Heart left ventricle (tissue), 16 donors: ENCODE measurements around the gene ADD2. TPM values are rescaled to one million over a fixed set of nuclear protein-coding genes. Genes with fewer than 3 reads are reported as not detected.
"Not testable (repeated sequence)": the region's sequence is repeated elsewhere in the genome, so short reads cannot be mapped to it uniquely, and the experiment has no call there.

Experiments used
- ATAC-seq, 4 donors: fragments of 200-7000 bp; cut with Tn5 transposase; one replicate each; pipeline ENCODE4 v1.9.1; 2020 to 2022; ENCODE audit warnings: moderate library complexity in 4 of 4, mild to moderate bottlenecking in 3 of 4, moderate number of reproducible peaks in 1 of 4
- DNase-seq, 5 donors: peaks; one replicate each; pipeline ENCODE4 v3.0.0-alpha.2; 2020
- H3K27ac ChIP-seq, 12 donors: fragments of 200-600 bp; sonication (generic) in 4 of 12; one replicate each; pipeline versions ENCODE4 v1.5.0 to v1.8.0; 2016 to 2022; ENCODE audit warnings: mild to moderate bottlenecking in 2 of 12
- H3K27me3 ChIP-seq, 9 donors: fragments of 200-600 bp; sonication (generic) in 2 of 9; one replicate each; pipeline versions ENCODE4 v1.5.1 to v1.8.0; 2016 to 2022; ENCODE audit warnings: mild to moderate bottlenecking in 3 of 9
- H3K36me3 ChIP-seq, 9 donors: fragments of 200-600 bp; sonication (generic) in 2 of 9; one replicate each; pipeline versions ENCODE4 v1.5.0 to v1.8.0; 2018 to 2022; ENCODE audit warnings: mild to moderate bottlenecking in 2 of 9
- H3K4me1 ChIP-seq, 12 donors: fragments of 200-600 bp; sonication (generic) in 4 of 12; one replicate each; pipeline versions ENCODE4 v1.5.0 to v1.8.0; 2016 to 2022; ENCODE audit warnings: mild to moderate bottlenecking in 3 of 12
- H3K4me3 ChIP-seq, 12 donors: fragments of 200-600 bp; sonication (generic) in 4 of 12; one replicate each; pipeline versions ENCODE4 v1.5.0 to v1.8.0; 2017 to 2022; ENCODE audit warnings: mild to moderate bottlenecking in 9 of 12, moderate library complexity in 4 of 12
- H3K9me3 ChIP-seq, 12 donors: fragments of 200-600 bp; sonication (generic) in 4 of 12; one replicate each; pipeline versions ENCODE4 v1.5.0 to v1.8.0; 2016 to 2022; ENCODE audit warnings: mild to moderate bottlenecking in 1 of 12
- POLR2A ChIP-seq, 2 donors: fragments of 450-650 bp; IDR thresholded peaks; one replicate each; pipeline ENCODE4 v1.6.1; 2017; ENCODE audit warnings: antibody characterized with exemption in 2 of 2, mild to moderate bottlenecking in 2 of 2, moderate library complexity in 2 of 2
- WGBS, 4 donors: extraction: QIAGEN DNeasy Blood & Tissue Kit in 2 of 4; methylation state at CpG; one replicate each; pipeline versions ENCODE4 v1.1.5 to v1.1.7; 2013 to 2018; 5-methylcytosine and 5-hydroxymethylcytosine counted together
- intact Hi-C, 10 donors: fragments of 100-400 bp; cut with DNase I; formaldehyde crosslinking; loops; one replicate each; pipeline versions ENCODE4 v1.11.1 to v1.14.2; 2022
- polyA plus RNA-seq, 2 donors: library from polyadenylated mRNA; stranded (reverse); fragments of 200-250 nt; gene quantifications; one replicate each; pipeline ENCODE4 v1.2.3, GENCODE V29; 2013
- total RNA-seq, 9 donors: library from RNA; depleted of rRNA in 2 of 9; stranded (reverse); fragments of >200 nt in 2 of 9; fragmentation: NEBNext Ultra II Directional in 3 of 9; extraction: Animal tissue kit (Norgen Biotek cat#: 25700) in 3 of 9; gene quantifications; one replicate each; pipeline versions ENCODE4 v1.1.0 to v1.2.4, GENCODE V29; 2016 to 2023
- TF ChIP-seq, protein P1 (sequence below), 12 donors: fragments of 200-600 bp; sonication (generic) in 4 of 12; IDR thresholded peaks; one replicate each; pipeline versions ENCODE4 v1.5.0 to v1.8.0; 2018 to 2022; ENCODE audit warnings: antibody characterized with exemption in 12 of 12, mild to moderate bottlenecking in 5 of 12
- donor health status: ischemic (EF 13 %, LVEDD 7.1; RV severe dilation, severe dysfunction).
- donor health status: healthy with polysubstance abuse.
- donor health status: DM: no; HTN: yes; CAD: no.
- donor health status: DM: no; HTN: no; CAD: no.
- donor health status: ischemic (EF 25% LVEDD 6.9; RV normal size, moderate dysfunction).
- donor health status: ischemic (EF 25% LVEDD 5.7; RV mildly dilated, moderate dysfunction).
- donor health status: healthy.
- donor health status: DM: yes; HTN: yes; CAD: no.
- donor health status: ischemic (EF 35%, LVEDD 5.7; RV mildly dilated, moderate dysfunction).
- donor health status: nonischemic (EF 11% LVEDD 7.7; RV severe dilation, severe dysfunction).
- donor health status: DM: yes; HTN: yes; CAD: no.
- donor health status: PGD.
- donor health status: ischemic (EF 29% LVEDD 5.4; RV normal size, mild dysfunction).
- donor health status: nonischemic (EF 23%, LVEDD 6.1; RV moderate dilation, normal function).

The ADD2 gene
- total and polyA plus RNA-seq, 11 donors, result 0.49 to 7.3 (median 3.0) TPM

DNA sequence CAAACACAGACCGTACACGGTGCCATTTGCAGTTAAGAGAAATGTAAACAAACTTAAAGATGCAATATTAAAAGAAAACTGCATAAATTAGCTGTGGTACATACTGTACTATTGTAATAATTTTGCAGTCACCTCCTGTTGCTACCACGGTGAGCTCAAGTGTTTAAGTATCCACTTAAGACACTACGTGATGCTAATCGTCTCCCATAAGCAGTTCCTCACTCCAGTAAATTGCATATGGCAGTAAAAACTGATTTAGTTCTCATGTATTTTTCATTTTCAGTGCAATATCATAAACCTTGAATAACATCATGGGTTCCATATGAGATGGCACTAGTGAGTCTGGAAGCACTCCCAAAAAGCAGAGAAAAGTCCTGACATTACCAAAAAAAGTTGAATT is 38.0 kb upstream of the ADD2 start:
- 55 to 73% (median 59%) methylated on average over 5 of the region's 5 CpGs for WGBS, 4 donors
- DNase-seq, result no peak
- H3K4me1 ChIP-seq, result no peaks in the 10 kb centered on the region
- ATAC-seq, result no peak
- H3K36me3 ChIP-seq, result no peaks in the 10 kb centered on the region
- intact Hi-C loops, result no loop called here
- H3K27me3 ChIP-seq, result peaks cover 0 to 7% (median 0%) of the 10 kb centered on the region in 9 donors
- H3K9me3 ChIP-seq, result peaks cover 0 to 5% (median 0%) of the 10 kb centered on the region in 12 donors
- H3K4me3 ChIP-seq, result no peak overlapping the region
- H3K27ac ChIP-seq, result no peak overlapping the region
- no peak for TF ChIP-seq POLR2A (IDR thresholded peaks at IDR 0.05)
- TF ChIP-seq, protein P1, sequence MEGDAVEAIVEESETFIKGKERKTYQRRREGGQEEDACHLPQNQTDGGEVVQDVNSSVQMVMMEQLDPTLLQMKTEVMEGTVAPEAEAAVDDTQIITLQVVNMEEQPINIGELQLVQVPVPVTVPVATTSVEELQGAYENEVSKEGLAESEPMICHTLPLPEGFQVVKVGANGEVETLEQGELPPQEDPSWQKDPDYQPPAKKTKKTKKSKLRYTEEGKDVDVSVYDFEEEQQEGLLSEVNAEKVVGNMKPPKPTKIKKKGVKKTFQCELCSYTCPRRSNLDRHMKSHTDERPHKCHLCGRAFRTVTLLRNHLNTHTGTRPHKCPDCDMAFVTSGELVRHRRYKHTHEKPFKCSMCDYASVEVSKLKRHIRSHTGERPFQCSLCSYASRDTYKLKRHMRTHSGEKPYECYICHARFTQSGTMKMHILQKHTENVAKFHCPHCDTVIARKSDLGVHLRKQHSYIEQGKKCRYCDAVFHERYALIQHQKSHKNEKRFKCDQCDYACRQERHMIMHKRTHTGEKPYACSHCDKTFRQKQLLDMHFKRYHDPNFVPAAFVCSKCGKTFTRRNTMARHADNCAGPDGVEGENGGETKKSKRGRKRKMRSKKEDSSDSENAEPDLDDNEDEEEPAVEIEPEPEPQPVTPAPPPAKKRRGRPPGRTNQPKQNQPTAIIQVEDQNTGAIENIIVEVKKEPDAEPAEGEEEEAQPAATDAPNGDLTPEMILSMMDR (IDR thresholded peaks at IDR 0.05), result no peak

DNA sequence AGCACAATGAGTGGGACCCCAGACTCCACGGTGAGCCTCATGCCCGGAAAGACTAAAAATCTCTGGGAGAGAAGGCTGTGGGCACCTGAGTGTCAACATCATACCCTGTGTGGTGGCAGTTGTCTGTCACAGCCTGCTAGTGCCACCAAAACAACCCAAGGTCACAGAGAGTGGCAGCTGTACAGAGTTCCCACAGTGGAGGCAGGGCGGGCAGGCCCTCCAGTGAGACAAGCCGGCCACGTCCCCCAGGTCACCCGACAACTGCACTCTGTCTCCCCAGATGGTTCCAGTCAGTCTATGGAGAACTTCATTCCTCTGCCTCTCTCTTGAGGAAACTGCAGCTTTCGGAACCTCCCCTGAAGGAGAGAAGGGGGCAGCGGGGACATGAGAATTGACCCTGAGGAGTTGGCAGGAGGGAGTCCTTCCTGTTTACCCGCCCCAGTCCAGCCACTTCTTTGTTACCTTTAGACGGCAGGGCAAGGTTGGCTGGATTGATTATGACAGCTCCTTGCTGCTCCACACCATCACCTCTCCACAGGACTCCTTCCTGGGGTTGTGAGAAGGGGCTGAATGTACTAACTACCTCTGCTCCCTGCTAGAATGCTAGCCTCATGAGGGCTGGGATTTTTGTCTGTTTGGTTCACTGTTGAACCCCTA is 33.7 kb upstream of the ADD2 start:
- Histone ChIP-seq H3K27me3 (peaks cover 0 to 7% (median 0%) of the 10 kb centered on the region in 9 donors), H3K9me3 (peaks cover 0 to 10% (median 0%) of the 10 kb centered on the region in 12 donors), H3K4me1 (peaks cover 0 to 9% (median 0%) of the 10 kb centered on the region in 12 donors), H3K27ac (no peak overlapping the region), H3K36me3 (no peaks in the 10 kb centered on the region), H3K4me3 (no peak overlapping the region)
- ATAC-seq, result no peak
- TF ChIP-seq POLR2A (IDR thresholded peaks at IDR 0.05), result no peak
- TF ChIP-seq, protein P1 (IDR thresholded peaks at IDR 0.05), result no peak
- WGBS, 4 donors, result 72 to 81% (median 75%) methylated on average over 10 of the region's 10 CpGs
- intact Hi-C loops, result no loop called here
- no peak for DNase-seq

DNA sequence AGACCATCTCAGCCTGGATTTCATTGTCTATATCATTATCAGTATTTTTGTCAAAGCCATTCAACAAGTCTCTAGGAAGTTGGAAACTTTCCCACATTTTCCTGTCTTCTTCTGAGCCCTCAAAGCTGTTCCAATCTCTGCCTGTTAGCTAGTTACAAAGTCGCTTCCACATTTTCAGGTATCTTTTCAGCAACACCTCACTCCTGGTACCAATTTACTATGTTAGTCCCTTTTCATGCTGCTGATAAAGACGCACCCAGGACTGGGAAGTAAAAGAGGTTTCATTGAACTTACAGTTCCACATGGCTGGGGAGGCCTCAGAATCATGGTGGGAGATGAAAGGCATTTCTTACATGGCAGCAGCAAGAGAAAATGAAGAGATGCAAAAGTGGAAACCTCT is 31.7 kb upstream of the ADD2 start:
- peaks cover 0 to 5% (median 0%) of the 10 kb centered on the region in 9 donors for H3K27me3 ChIP-seq
- intact Hi-C loops, result loop anchor here in 2 of 10 donors (10.0 kb wide), 2 partner anchors 65 to 145 kb away; no protein-coding TSS in a partner anchor
- no peak for ATAC-seq
- no peak overlapping the region for H3K4me3 ChIP-seq
- no peak for DNase-seq
- WGBS, 4 donors, result 77 to 88% (median 83%) methylated on average over 2 of the region's 2 CpGs
- no peaks in the 10 kb centered on the region for H3K36me3 ChIP-seq
- TF ChIP-seq POLR2A (IDR thresholded peaks at IDR 0.05), result no peak
- TF ChIP-seq, protein P1 (IDR thresholded peaks at IDR 0.05), result no peak
- peaks cover 0 to 9% (median 0%) of the 10 kb centered on the region in 12 donors for H3K4me1 ChIP-seq
- H3K9me3 ChIP-seq, result peaks cover 0 to 10% (median 0%) of the 10 kb centered on the region in 12 donors
- no peak overlapping the region for H3K27ac ChIP-seq

DNA sequence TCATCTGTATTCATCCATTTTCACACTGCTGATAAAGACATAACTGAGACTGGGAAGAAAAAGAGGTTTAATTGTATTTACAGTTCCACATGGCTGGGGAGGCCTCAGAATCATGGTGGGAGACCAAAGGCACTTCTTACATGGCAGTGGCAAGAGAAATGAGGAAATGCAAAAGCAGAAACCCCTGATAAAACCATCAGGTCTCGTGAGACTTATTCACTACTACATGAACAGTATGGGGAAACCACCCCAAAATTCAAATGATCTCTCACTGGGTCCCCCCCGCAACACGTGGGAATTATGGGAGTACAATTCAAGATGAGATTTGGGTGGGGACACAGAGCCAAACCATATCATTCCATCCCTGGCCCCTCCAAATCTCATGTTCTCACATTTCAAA is 30.0 kb upstream of the ADD2 start:
- not testable (repeated sequence) for H3K4me3 ChIP-seq, H3K36me3 ChIP-seq, H3K27me3 ChIP-seq, ATAC-seq, DNase-seq
- Histone ChIP-seq H3K4me1 (peaks cover 0 to 18% (median 0%) of the 10 kb centered on the region in 12 donors), H3K9me3 (peaks cover 0 to 10% (median 0%) of the 10 kb centered on the region in 12 donors), H3K27ac (peak overlapping the region in 1 of 12 donors; percentile 35)
- intact Hi-C loops, result loop anchor here in 2 of 10 donors (10.0 kb wide), 2 partner anchors 67 to 147 kb away; no protein-coding TSS in a partner anchor
- 84 to 97% (median 88%) methylated on average over 3 of the region's 3 CpGs for WGBS, 4 donors
